Hepatocyte (in vitro differentiated cells): ENCODE data around the gene NUDT14.

Experiments
- CTCF ChIP-seq: fragments of 200-600 bp; sonication (generic); IDR thresholded peaks from 2 replicates; pipeline ENCODE4 v1.5.1; 2016; ENCODE audit warnings: antibody characterized with exemption, mild to moderate bottlenecking; ENCODE audit not compliant: poor library complexity
- EZH2 ChIP-seq: fragments of 200-600 bp; sonication (generic); IDR thresholded peaks from 2 replicates; pipeline ENCODE4 v1.6.1; 2016; ENCODE audit warnings: antibody characterized with exemption, mild to moderate bottlenecking, borderline replicate concordance

GRCh38 chr14:105124823-105125222 lies 56.3 kb downstream of the NUDT14 start:
- TF ChIP-seq EZH2 (no peak), CTCF (no peak)
